Kidney (tissue), 14 donors: ENCODE data around the gene OARD1. TPM values are rescaled to one million over a fixed set of nuclear protein-coding genes. Genes with fewer than 3 reads are reported as not detected.

ENCODE experiments used
- DNase-seq, 5 donors: peaks; one replicate each; pipeline ENCODE4 v3.0.0-alpha.2; 2013 to 2020
- FAIRE-seq: peaks from 2 replicates; lab custom pipeline; 2012; peaks lifted over from hg19 to GRCh38; lab: Jason Lieb, UNC
- H3K27ac ChIP-seq, 2 donors: one replicate each; pipeline ENCODE4 v1.7.0; 2013; ENCODE audit warnings: low read depth in 2 of 2, low read length in 2 of 2, inconsistent platforms in 1 of 2
- H3K27me3 ChIP-seq: one replicate; pipeline ENCODE4 v1.7.1; 2013; ENCODE audit warnings: low read length, inconsistent platforms; ENCODE audit not compliant: control insufficient read depth, insufficient read depth
- H3K36me3 ChIP-seq, 3 donors: one replicate each; pipeline versions ENCODE4 v1.7.0 to v1.7.1; 2013; ENCODE audit warnings: low read length in 3 of 3, control low read depth in 1 of 3, inconsistent platforms in 1 of 3; ENCODE audit not compliant: insufficient read depth in 3 of 3, control insufficient read depth in 2 of 3
- H3K4me1 ChIP-seq, 3 donors: one replicate each; pipeline versions ENCODE4 v1.7.0 to v1.7.1; 2013; ENCODE audit warnings: low read length in 3 of 3, inconsistent platforms in 1 of 3, low read depth in 1 of 3; ENCODE audit not compliant: control insufficient read depth in 2 of 3, insufficient read depth in 2 of 3
- H3K4me3 ChIP-seq, 3 donors: one replicate each; pipeline versions ENCODE4 v1.7.0 to v1.8.1; 2013; ENCODE audit warnings: low read length in 3 of 3, control low read depth in 1 of 3, inconsistent platforms in 1 of 3
- H3K9ac ChIP-seq, 3 donors: one replicate each; pipeline versions ENCODE4 v1.7.0 to v1.7.1; 2013; ENCODE audit warnings: low read length in 3 of 3, control low read depth in 1 of 3, inconsistent platforms in 1 of 3
- H3K9me3 ChIP-seq, 3 donors: one replicate each; pipeline versions ENCODE4 v1.7.0 to v1.7.1; 2013; ENCODE audit warnings: low read length in 3 of 3, control low read depth in 1 of 3, inconsistent platforms in 1 of 3; ENCODE audit not compliant: control insufficient read depth in 2 of 3, insufficient read depth in 1 of 3
- CTCF ChIP-seq: IDR thresholded peaks from 3 replicates; pipeline ENCODE4 v1.5.1; 2012; ENCODE audit warnings: mild to moderate bottlenecking, moderate library complexity, borderline replicate concordance; ENCODE audit not compliant: insufficient read depth; ENCODE audit errors: extremely low read depth
- intact Hi-C: fragments of 100-400 bp; cut with DNase I; formaldehyde crosslinking; loops from one replicate; pipeline ENCODE4 v1.11.1; 2022
- polyA plus RNA-seq: library from polyadenylated mRNA; stranded (reverse); fragments of 350-450 nt; fragmentation: Illumina TruSeq; extraction: RNeasy Lipid Tissue Mini Kit (QIAGEN cat#74804); gene quantifications from one replicate; pipeline ENCODE4 v1.2.3, GENCODE V29; 2014; ENCODE audit warnings: low read depth, low replicate concordance; ENCODE audit not compliant: insufficient read depth
- total RNA-seq: library from RNA; stranded (reverse); fragmentation: NEBNext Ultra II Directional; extraction: Animal tissue kit (Norgen Biotek cat#: 25700); gene quantifications from one replicate; pipeline ENCODE4 v1.2.1, GENCODE V29; 2021
- donor health status: control.
- donor health status: control.
- donor health status: control.
- donor health status: control.
- donor health status: control.
- donor health status: DM: yes; HTN: yes; CAD: no.
- donor health status: Normal renal cell carcinoma (clear cell type).

The OARD1 gene
- total and polyA plus RNA-seq, 2 donors from 2014 or later = 35.9 to 62.6 TPM

GRCh38 chr6:41111017-41111416 is 38.9 kb upstream of the OARD1 start:
- Histone ChIP-seq H3K4me3 (no peak overlapping the region), H3K9me3 (no peaks in the 10 kb centered on the region), H3K27ac (no peak overlapping the region), H3K36me3 (no peaks in the 10 kb centered on the region), H3K4me1 (no peaks in the 10 kb centered on the region), H3K27me3 (no peaks in the 10 kb centered on the region), H3K9ac (no peak overlapping the region)
- intact Hi-C loops = no loop called here
- no peak for TF ChIP-seq CTCF
- FAIRE-seq (no peak), DNase-seq (no peak)

GRCh38 chr6:41103847-41104246 is 31.7 kb upstream of the OARD1 start:
- intact Hi-C loops = no loop called here
- Histone ChIP-seq H3K36me3 (peaks cover 3 to 10% (median 3%) of the 10 kb centered on the region in 3 donors), H3K9me3 (no peaks in the 10 kb centered on the region), H3K27me3 (no peaks in the 10 kb centered on the region), H3K4me1 (no peaks in the 10 kb centered on the region), H3K27ac (no peak overlapping the region), H3K9ac (no peak overlapping the region), H3K4me3 (no peak overlapping the region)
- DNase-seq = no peak
- TF ChIP-seq CTCF = no peak
- no peak for FAIRE-seq

GRCh38 chr6:41100871-41101287 is 28.7 kb upstream of the OARD1 start:
- H3K9me3 ChIP-seq = no peaks in the 10 kb centered on the region
- no peaks in the 10 kb centered on the region for H3K4me1 ChIP-seq
- H3K36me3 ChIP-seq = peaks cover 11 to 33% (median 23%) of the 10 kb centered on the region in 3 donors
- H3K4me3 ChIP-seq = no peak overlapping the region
- intact Hi-C loops = no loop called here
- H3K9ac ChIP-seq = no peak overlapping the region
- no peak overlapping the region for H3K27ac ChIP-seq
- no peak for TF ChIP-seq CTCF
- no peaks in the 10 kb centered on the region for H3K27me3 ChIP-seq
- FAIRE-seq (no peak), DNase-seq (peak in 2 of 5 donors; percentile 45 to 67)

GRCh38 chr6:41098366-41098765 is 26.2 kb upstream of the OARD1 start:
- Histone ChIP-seq H3K9ac (no peak overlapping the region), H3K27ac (no peak overlapping the region), H3K4me3 (no peak overlapping the region), H3K27me3 (no peaks in the 10 kb centered on the region), H3K9me3 (no peaks in the 10 kb centered on the region), H3K36me3 (peaks cover 23 to 49% (median 37%) of the 10 kb centered on the region in 3 donors), H3K4me1 (no peaks in the 10 kb centered on the region)
- no peak for DNase-seq
- no peak for FAIRE-seq
- intact Hi-C loops = no loop called here
- TF ChIP-seq CTCF = no peak
